HFFc6 (cell line): ENCODE measurements around the gene EGFL7. TPM values are rescaled to one million over a fixed set of nuclear protein-coding genes. Genes with fewer than 3 reads are reported as not detected.
A peak's percentile ranks its signal among the peaks of the same experiment; 100 is the strongest.

Source experiments
- DNase-seq: peaks from one replicate; pipeline ENCODE4 v3.0.0-alpha.2; 2018
- H3K27ac Mint-ChIP-seq: 2 replicates; pipeline ENCODE4 v1.8.0; 2020; ENCODE audit warnings: mild to moderate bottlenecking, mixed read lengths
- H3K27me3 Mint-ChIP-seq: 2 replicates; pipeline ENCODE4 v1.8.0; 2021; ENCODE audit warnings: mild to moderate bottlenecking, moderate library complexity, mixed read lengths; ENCODE audit not compliant: insufficient read depth
- H3K36me3 Mint-ChIP-seq: 2 replicates; pipeline ENCODE4 v1.8.0; 2021; ENCODE audit warnings: low read depth, mixed read lengths
- H3K4me1 Mint-ChIP-seq: 2 replicates; pipeline ENCODE4 v1.8.0; 2020; ENCODE audit warnings: low read depth, mixed read lengths
- H3K4me3 Mint-ChIP-seq: 2 replicates; pipeline ENCODE4 v1.8.0; 2020; ENCODE audit warnings: mild to moderate bottlenecking, moderate library complexity, mixed read lengths
- H3K9me3 Mint-ChIP-seq: 2 replicates; pipeline ENCODE4 v1.8.0; 2020; ENCODE audit warnings: mild to moderate bottlenecking, mixed read lengths
- total RNA-seq, 6 experiments: library from RNA; stranded (reverse); fragmentation: NEBNext Ultra II Directional; extraction: Animal tissue kit (Norgen Biotek cat#: 25700); gene quantifications; 2 replicates in 1 of 6; 3 replicates in 5 of 6; pipeline ENCODE4 v1.2.3, GENCODE V29; 2021
- TF ChIP-seq, protein P1 (sequence below): fragments of 200-600 bp; sonication (generic); IDR thresholded peaks from 2 replicates; pipeline ENCODE4 v1.5.0; 2021; ENCODE audit warnings: antibody characterized with exemption, mild to moderate bottlenecking

The EGFL7 gene
- total RNA-seq, 6 experiments from 2014 or later: 3.5 to 6.3 (median 5.6) TPM

DNA sequence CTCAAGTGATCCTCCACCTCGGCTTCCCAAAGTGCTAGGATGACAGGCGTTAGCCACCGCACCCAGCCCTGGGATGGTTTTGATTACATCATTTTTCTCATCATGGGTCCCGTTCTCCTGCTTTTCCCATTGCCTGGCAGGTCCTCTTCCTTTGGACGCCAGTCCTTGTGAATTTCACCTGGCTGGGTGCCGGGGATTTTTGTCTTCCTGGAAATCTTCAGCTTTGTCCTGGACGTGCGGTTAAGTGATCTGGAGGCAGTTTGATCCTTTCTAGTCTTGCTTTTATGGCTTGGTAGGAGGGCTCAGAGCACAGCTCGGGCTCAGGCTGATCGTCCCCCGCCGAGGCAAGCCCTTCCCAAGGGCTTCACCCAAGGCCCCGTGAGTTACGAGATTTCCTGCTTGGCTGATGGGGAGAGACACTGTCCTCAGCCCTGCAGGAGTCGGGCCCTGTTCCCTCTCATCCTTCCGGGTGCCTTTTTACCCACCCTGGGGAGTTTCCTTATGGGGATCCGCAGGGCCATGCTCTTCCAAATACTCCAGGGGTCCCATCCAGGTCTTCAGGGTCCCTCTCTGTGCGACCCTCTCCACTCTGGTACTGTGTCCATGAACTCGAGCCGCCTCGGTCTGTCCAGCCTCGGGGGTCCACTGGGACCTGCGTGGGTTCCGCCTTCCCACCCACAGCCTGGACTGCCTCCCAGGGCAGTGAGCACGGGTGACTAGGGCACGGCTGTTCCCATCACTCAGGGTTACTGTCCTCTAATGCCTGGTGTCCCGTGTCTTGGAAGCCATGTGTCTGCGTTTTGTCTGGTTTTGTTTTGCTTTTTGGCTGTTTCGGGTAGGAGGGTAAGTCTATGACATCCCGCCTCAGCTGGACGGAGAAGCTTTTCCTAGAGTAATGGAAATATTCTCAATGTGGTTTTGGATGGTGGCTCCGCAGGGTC, 22.3 kb upstream of the EGFL7 start:
- no peaks in the 10 kb centered on the region for H3K4me1 Mint-ChIP-seq
- no peak overlapping the region for H3K4me3 Mint-ChIP-seq
- no peaks in the 10 kb centered on the region for H3K36me3 Mint-ChIP-seq
- no peak for DNase-seq
- no peak overlapping the region for H3K27ac Mint-ChIP-seq
- TF ChIP-seq, protein P1, sequence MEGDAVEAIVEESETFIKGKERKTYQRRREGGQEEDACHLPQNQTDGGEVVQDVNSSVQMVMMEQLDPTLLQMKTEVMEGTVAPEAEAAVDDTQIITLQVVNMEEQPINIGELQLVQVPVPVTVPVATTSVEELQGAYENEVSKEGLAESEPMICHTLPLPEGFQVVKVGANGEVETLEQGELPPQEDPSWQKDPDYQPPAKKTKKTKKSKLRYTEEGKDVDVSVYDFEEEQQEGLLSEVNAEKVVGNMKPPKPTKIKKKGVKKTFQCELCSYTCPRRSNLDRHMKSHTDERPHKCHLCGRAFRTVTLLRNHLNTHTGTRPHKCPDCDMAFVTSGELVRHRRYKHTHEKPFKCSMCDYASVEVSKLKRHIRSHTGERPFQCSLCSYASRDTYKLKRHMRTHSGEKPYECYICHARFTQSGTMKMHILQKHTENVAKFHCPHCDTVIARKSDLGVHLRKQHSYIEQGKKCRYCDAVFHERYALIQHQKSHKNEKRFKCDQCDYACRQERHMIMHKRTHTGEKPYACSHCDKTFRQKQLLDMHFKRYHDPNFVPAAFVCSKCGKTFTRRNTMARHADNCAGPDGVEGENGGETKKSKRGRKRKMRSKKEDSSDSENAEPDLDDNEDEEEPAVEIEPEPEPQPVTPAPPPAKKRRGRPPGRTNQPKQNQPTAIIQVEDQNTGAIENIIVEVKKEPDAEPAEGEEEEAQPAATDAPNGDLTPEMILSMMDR: no peak
- H3K27me3 Mint-ChIP-seq: peaks cover 35% of the 10 kb centered on the region
- H3K9me3 Mint-ChIP-seq: no peaks in the 10 kb centered on the region

DNA sequence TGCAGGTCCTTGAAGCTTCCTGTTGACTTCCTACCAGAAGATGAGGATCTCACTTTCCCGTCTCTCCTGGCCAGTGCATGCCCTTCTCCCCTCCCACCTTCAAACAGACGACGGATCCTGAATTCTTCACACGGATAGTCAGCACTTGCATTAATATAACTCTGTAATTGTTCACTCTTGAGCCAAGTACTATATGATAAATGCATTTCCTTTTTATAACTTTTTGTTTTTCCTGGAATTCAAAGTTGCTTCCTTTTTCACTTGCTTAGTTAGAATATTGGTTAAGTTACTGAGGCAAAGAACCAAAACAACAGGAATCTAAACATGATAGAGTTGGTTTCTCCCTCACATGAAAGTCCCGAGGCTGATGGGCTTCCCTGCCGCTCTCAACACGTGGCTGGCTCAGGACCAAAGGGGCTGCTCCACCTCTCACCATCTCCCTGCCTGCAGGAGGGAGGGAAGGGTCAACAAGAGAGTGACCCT, 20.2 kb upstream of the EGFL7 start:
- DNase-seq: no peak
- H3K27me3 Mint-ChIP-seq: peaks cover 33% of the 10 kb centered on the region
- H3K36me3 Mint-ChIP-seq: no peaks in the 10 kb centered on the region
- TF ChIP-seq, protein P1: no peak
- H3K4me3 Mint-ChIP-seq: no peak overlapping the region
- H3K9me3 Mint-ChIP-seq: no peaks in the 10 kb centered on the region
- no peak overlapping the region for H3K27ac Mint-ChIP-seq
- H3K4me1 Mint-ChIP-seq: no peaks in the 10 kb centered on the region

DNA sequence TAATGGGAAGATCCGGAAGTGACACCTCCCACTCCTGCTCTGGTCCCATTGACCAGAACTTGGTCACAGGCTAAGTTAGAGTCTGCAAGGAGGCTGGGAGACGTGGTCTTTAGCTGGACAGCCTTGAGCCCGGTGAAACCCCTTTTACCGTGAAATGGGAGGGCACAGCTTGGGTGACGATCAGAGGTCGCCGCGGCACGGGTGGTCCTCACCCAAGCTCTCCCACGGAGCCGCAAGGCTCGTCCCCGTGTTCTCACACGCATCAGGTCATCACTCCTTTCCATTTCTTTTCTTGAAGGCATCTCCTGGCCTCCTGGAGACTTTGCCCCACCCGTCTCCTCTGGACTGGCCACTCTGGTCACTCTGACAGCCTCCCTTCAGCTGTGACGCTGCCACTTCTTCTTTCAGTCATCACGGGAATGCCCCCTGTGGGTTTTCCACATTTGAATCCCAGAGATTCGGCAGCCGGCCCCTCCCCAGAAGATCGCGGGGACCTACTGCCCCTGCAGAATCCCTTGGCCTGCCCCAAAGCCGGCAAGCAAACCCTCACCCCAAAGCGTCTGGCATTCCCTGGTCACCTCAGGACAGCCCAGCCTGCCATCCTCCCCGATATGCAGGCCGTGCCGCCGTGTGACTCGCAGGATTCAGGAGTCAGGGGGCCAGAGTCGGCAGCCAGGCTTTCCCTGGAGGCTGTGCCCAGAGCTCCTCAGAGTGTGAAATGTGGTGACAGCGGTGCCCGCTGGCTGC, 18.9 kb upstream of the EGFL7 start:
- H3K27me3 Mint-ChIP-seq: peaks cover 35% of the 10 kb centered on the region
- peaks cover 3% of the 10 kb centered on the region; the same call in 1 of the 2 replicates for H3K4me1 Mint-ChIP-seq
- no peak overlapping the region for H3K4me3 Mint-ChIP-seq
- DNase-seq: no peak
- TF ChIP-seq, protein P1: no peak
- H3K9me3 Mint-ChIP-seq: no peaks in the 10 kb centered on the region
- H3K27ac Mint-ChIP-seq: no peak overlapping the region
- no peaks in the 10 kb centered on the region for H3K36me3 Mint-ChIP-seq

DNA sequence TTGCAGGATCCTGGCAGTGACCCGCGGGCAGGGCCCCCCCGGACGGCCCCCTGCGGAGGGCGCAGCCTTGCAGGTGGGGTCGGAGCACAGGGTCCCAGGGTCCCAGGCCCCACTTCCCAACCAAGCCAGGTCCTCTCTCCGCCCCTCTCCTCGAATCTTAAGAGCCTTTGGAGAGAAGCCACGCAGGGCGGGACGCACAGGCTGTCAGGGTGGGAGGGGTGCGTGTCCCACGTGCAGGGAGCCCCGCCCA, 18.4 kb upstream of the EGFL7 start:
- H3K27me3 Mint-ChIP-seq: peaks cover 37% of the 10 kb centered on the region
- H3K27ac Mint-ChIP-seq: no peak overlapping the region
- H3K9me3 Mint-ChIP-seq: no peaks in the 10 kb centered on the region
- H3K36me3 Mint-ChIP-seq: no peaks in the 10 kb centered on the region
- no peak for DNase-seq
- TF ChIP-seq, protein P1: no peak
- peaks cover 4% of the 10 kb centered on the region; the same call in 1 of the 2 replicates for H3K4me1 Mint-ChIP-seq
- H3K4me3 Mint-ChIP-seq: no peak overlapping the region

DNA sequence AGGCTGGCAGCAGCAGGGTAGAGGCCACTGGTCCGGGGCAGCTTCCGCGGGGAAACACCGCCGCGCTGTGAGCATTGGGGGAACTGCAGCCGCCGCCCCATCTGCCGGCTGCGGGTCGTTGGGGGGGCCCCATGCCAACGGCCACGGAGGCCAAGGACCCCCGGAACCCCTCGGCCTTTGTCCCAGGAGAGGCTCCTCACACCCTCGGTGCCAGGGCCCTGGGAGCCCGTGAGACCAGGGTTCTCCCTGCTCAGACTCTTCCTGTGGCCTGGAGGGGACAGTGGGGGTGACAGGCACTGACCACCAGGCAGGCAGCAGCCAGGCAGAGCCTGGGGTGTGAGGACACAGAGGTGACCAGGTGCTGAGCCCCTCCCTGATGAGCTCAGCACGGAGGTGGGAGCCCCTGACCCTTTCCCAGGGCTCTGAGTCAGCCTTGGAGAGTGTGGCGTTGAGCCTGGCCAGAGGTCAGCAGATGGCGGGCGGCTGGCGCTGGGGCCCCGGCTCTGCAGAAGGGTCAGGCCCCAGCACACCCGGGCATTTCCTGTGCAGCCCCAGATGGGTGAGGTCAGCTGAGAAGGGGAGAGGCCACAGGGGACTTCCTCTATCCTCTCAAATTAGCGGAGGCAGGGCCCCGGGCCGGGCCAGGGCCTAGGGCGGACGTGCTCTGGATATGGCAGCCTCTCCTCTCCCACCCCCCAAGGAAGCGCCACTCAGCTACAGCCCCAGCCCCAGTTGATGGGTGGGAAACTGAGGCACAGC, 17.9 kb upstream of the EGFL7 start:
- Mint-ChIP-seq H3K4me1 (peaks cover 4% of the 10 kb centered on the region; the same call in 1 of the 2 replicates), H3K4me3 (no peak overlapping the region), H3K27ac (no peak overlapping the region), H3K36me3 (no peaks in the 10 kb centered on the region), H3K9me3 (no peaks in the 10 kb centered on the region), H3K27me3 (peaks cover 32% of the 10 kb centered on the region)
- peak; percentile 17 for DNase-seq
- TF ChIP-seq, protein P1: peak; percentile 86
